Body of pancreas (tissue), 4 donors: ENCODE data around the gene RPN2. TPM values are rescaled to one million over a fixed set of nuclear protein-coding genes. Genes with fewer than 3 reads are reported as not detected.

ENCODE experiments used
- ATAC-seq: fragments of 150-250 bp; one replicate; pipeline ENCODE4 v1.9.1; 2016
- DNase-seq, 4 donors: peaks; one replicate each; pipeline ENCODE4 v3.0.0-alpha.2; 2019
- H3K27ac ChIP-seq, 4 donors: fragments of 200-600 bp; sonication (generic); 1 replicate in 3 of 4; 2 replicates in 1 of 4; pipeline versions ENCODE4 v1.5.1 to v1.6.1; 2016 to 2019; ENCODE audit warnings: mild to moderate bottlenecking in 1 of 4, mixed read lengths in 1 of 4, moderate library complexity in 1 of 4
- H3K27me3 ChIP-seq, 2 donors: fragments of 200-600 bp; sonication (generic); one replicate each; pipeline ENCODE4 v1.6.0; 2016; ENCODE audit warnings: mild to moderate bottlenecking in 1 of 2
- H3K36me3 ChIP-seq, 2 donors: fragments of 200-600 bp; sonication (generic); replicated peaks in 1 of 2; 2 replicates each; pipeline ENCODE4 v1.5.1; 2016; ENCODE audit warnings: low read depth in 2 of 2; ENCODE audit not compliant: insufficient read depth in 1 of 2
- H3K4me1 ChIP-seq: fragments of 200-600 bp; sonication (generic); one replicate; pipeline ENCODE4 v1.6.0; 2016
- H3K4me3 ChIP-seq, 2 donors: fragments of 200-600 bp; sonication (generic); 1 replicate in 1 of 2; 2 replicates in 1 of 2; pipeline ENCODE4 v1.5.1; 2016 to 2019
- H3K9me3 ChIP-seq, 3 donors: fragments of 200-600 bp; sonication (generic); 1 replicate in 2 of 3; 2 replicates in 1 of 3; pipeline ENCODE4 v1.5.1; 2016
- CTCF ChIP-seq, 7 experiments: fragments of 450-650 bp in 4 of 7; fragments of 200-600 bp in 3 of 7; sonication (generic) in 3 of 7; IDR thresholded peaks; one replicate each; pipeline ENCODE4 v1.5.1; 2016 to 2019; ENCODE audit warnings: antibody characterized with exemption in 7 of 7
- POLR2A ChIP-seq, 3 donors: fragments of 450-650 bp; IDR thresholded peaks; one replicate each; pipeline ENCODE4 v1.6.1; 2016; ENCODE audit warnings: antibody characterized with exemption in 3 of 3, mild to moderate bottlenecking in 2 of 3
- WGBS, 2 donors: methylation state at CpG; one replicate each; pipeline ENCODE4 v1.1.5; 2017; 5-methylcytosine and 5-hydroxymethylcytosine counted together
- intact Hi-C: fragments of 100-400 bp; cut with DNase I; formaldehyde crosslinking; loops from one replicate; pipeline ENCODE4 v1.15.1; 2023
- total RNA-seq, 2 donors: library from RNA; depleted of rRNA; stranded (reverse); fragments of >200 nt; gene quantifications; one replicate each; pipeline ENCODE4 v1.1.0, GENCODE V29; 2016

Gene RPN2
- total RNA-seq, 2 donors from 2014 or later, result 70.0 to 111 TPM

- Histone ChIP-seq H3K27me3 (no peaks in the 10 kb centered on the region), H3K4me1 (peaks cover 46% of the 10 kb centered on the region), H3K9me3 (no peaks in the 10 kb centered on the region), H3K36me3 (peaks cover 0 to 2% of the 10 kb centered on the region in 2 donors), H3K4me3 (peak overlapping the region; percentile 86 to 96), H3K27ac (peak overlapping the region; percentile 98 to 99 (median 99))
- 4% methylated on average over 11 to 15 of the region's 15 CpGs for WGBS, 2 donors
- ATAC-seq (no peak), DNase-seq (no peak)
- intact Hi-C loops, result no loop called here
- TF ChIP-seq POLR2A (IDR thresholded peaks at IDR 0.05), result no peak
- no peak for TF ChIP-seq CTCF (IDR thresholded peaks at IDR 0.05)
Observed at GRCh38 chr20:37179683-37180524, 774 bp downstream of the RPN2 start.

GRCh38 chr20:37185686-37186085, 6.6 kb downstream of the RPN2 start:
- ATAC-seq, result no peak
- Histone ChIP-seq H3K9me3 (no peaks in the 10 kb centered on the region), H3K36me3 (peaks cover 0 to 8% of the 10 kb centered on the region in 2 donors), H3K27ac (no peak overlapping the region), H3K4me1 (peaks cover 60% of the 10 kb centered on the region), H3K27me3 (no peaks in the 10 kb centered on the region), H3K4me3 (no peak overlapping the region)
- TF ChIP-seq POLR2A (IDR thresholded peaks at IDR 0.05) (no peak), CTCF (IDR thresholded peaks at IDR 0.05) (no peak)
- peak in 1 of 4 donors; percentile 20 for DNase-seq
- intact Hi-C loops, result no loop called here
- 85 to 87% methylated on average over 5 of the region's 5 CpGs for WGBS, 2 donors

GRCh38 chr20:37188787-37189186, 9.7 kb downstream of the RPN2 start:
- Histone ChIP-seq H3K36me3 (peaks cover 0 to 8% of the 10 kb centered on the region in 2 donors), H3K4me3 (no peak overlapping the region), H3K9me3 (no peaks in the 10 kb centered on the region), H3K4me1 (peaks cover 57% of the 10 kb centered on the region), H3K27ac (no peak overlapping the region), H3K27me3 (no peaks in the 10 kb centered on the region)
- ATAC-seq (no peak), DNase-seq (no peak)
- WGBS, 2 donors, result 78 to 89% methylated on average over 6 to 7 of the region's 7 CpGs
- TF ChIP-seq CTCF (IDR thresholded peaks at IDR 0.05) (no peak), POLR2A (IDR thresholded peaks at IDR 0.05) (no peak)
- intact Hi-C loops, result no loop called here

- Histone ChIP-seq H3K27ac (peak overlapping the region in 1 of 4 donors; percentile 17), H3K27me3 (no peaks in the 10 kb centered on the region), H3K4me3 (no peak overlapping the region), H3K9me3 (no peaks in the 10 kb centered on the region), H3K4me1 (peaks cover 55% of the 10 kb centered on the region), H3K36me3 (peaks cover 0 to 6% of the 10 kb centered on the region in 2 donors)
- intact Hi-C loops, result no loop called here
- TF ChIP-seq CTCF (IDR thresholded peaks at IDR 0.05) (no peak), POLR2A (IDR thresholded peaks at IDR 0.05) (no peak)
- 32 to 37% methylated on average over 6 of the region's 6 CpGs for WGBS, 2 donors
- ATAC-seq (no peak), DNase-seq (no peak)
Observed at GRCh38 chr20:37189416-37190016, 10.4 kb downstream of the RPN2 start.
